Colonic mucosa (tissue), 4 donors: ENCODE data around the gene XPR1. TPM values are rescaled to one million over a fixed set of nuclear protein-coding genes. Genes with fewer than 3 reads are reported as not detected.
"Not testable (repeated sequence)": the region's sequence is repeated elsewhere in the genome, so short reads cannot be mapped to it uniquely, and the experiment has no call there.

ENCODE experiments used
- DNase-seq: peaks from one replicate; pipeline ENCODE4 v3.0.0-alpha.2; 2020
- H3K27ac ChIP-seq: fragments of 200-600 bp; one replicate; pipeline ENCODE4 v1.8.0; 2021
- H3K27me3 ChIP-seq: fragments of 200-600 bp; one replicate; pipeline ENCODE4 v1.8.0; 2021
- H3K36me3 ChIP-seq: fragments of 200-600 bp; one replicate; pipeline ENCODE4 v1.8.0; 2021
- H3K4me1 ChIP-seq: fragments of 200-600 bp; one replicate; pipeline ENCODE4 v1.8.0; 2021; ENCODE audit warnings: mild to moderate bottlenecking
- H3K4me3 ChIP-seq: fragments of 200-600 bp; one replicate; pipeline ENCODE4 v1.8.0; 2021
- H3K9ac ChIP-seq, 2 donors: one replicate each; pipeline ENCODE4 v1.7.0; 2013; ENCODE audit warnings: control low read depth in 2 of 2, low read depth in 2 of 2, low read length in 2 of 2
- H3K9me3 ChIP-seq: fragments of 200-600 bp; one replicate; pipeline ENCODE4 v1.8.0; 2021
- intact Hi-C: fragments of 100-400 bp; cut with DNase I; formaldehyde crosslinking; loops from one replicate; pipeline ENCODE4 v1.14.1; 2022
- total RNA-seq, 2 donors: library from RNA; stranded (reverse); fragmentation: NEBNext Ultra II Directional in 1 of 2; extraction: Animal tissue kit (Norgen Biotek cat#: 25700) in 1 of 2; gene quantifications; one replicate each; pipeline ENCODE4 v1.2.1, GENCODE V29; 2021
- TF ChIP-seq, protein P1 (sequence below): fragments of 200-600 bp; IDR thresholded peaks from one replicate; pipeline ENCODE4 v1.8.0; 2022; ENCODE audit warnings: antibody characterized with exemption, mild to moderate bottlenecking
- donor health status: healthy.
- donor health status: DM: no; HTN: no; CAD: no.
- donor health status: DM: no; HTN: no; CAD: no.

XPR1 gene
- total RNA-seq, 2 donors from 2014 or later, result 20.5 to 25.8 TPM

DNA sequence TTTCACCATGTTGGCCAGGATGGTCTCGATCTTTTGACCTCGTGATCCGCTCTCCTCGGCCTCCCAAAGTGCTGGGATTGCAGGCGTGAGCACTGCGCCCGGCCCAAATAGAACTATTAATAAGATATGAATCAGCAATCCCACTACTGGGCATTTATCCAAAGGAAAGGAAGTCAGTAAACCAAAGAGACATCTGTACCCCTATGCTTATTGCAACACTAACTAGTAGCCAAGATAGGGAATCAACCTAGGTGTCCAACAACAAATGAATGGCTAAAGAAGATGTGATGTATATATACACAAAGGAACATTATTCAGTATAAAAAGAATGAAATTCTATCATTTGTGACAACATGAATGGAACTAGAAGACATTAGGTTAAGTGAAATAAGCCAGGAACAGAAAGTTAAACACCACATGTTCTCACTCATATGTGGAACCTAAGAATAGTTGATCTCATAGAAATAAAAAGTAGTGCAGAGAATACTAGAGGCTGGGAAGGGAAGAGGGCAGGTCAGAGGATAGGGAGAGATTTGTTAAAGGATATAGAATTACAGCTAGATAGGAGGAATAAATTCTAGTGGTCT is 48.8 kb downstream of the XPR1 start:
- DNase-seq, result no peak
- Histone ChIP-seq H3K4me3 (no peak overlapping the region), H3K27ac (no peak overlapping the region), H3K27me3 (no peaks in the 10 kb centered on the region), H3K4me1 (no peaks in the 10 kb centered on the region), H3K9ac (no peak overlapping the region), H3K36me3 (no peaks in the 10 kb centered on the region), H3K9me3 (no peaks in the 10 kb centered on the region)
- TF ChIP-seq, protein P1, sequence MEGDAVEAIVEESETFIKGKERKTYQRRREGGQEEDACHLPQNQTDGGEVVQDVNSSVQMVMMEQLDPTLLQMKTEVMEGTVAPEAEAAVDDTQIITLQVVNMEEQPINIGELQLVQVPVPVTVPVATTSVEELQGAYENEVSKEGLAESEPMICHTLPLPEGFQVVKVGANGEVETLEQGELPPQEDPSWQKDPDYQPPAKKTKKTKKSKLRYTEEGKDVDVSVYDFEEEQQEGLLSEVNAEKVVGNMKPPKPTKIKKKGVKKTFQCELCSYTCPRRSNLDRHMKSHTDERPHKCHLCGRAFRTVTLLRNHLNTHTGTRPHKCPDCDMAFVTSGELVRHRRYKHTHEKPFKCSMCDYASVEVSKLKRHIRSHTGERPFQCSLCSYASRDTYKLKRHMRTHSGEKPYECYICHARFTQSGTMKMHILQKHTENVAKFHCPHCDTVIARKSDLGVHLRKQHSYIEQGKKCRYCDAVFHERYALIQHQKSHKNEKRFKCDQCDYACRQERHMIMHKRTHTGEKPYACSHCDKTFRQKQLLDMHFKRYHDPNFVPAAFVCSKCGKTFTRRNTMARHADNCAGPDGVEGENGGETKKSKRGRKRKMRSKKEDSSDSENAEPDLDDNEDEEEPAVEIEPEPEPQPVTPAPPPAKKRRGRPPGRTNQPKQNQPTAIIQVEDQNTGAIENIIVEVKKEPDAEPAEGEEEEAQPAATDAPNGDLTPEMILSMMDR, result no peak
- intact Hi-C loops, result no loop called here

DNA sequence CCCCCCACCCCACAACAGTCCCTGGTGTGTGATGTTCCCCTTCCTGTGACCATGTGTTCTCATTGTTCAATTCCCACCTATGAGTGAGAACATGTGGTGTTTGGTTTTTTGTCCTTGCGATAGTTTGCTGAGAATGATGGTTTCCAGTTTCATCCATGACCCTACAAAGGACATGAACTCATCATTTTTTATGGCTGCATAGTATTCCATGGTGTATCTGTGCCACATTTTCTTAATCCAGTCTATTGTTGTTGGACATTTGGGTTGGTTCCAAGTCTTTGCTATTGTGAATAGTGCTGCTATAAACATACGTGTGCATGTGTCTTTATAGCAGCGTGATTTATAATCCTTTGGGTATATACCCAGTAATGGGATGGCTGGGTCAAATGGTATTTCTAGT is 51.3 kb downstream of the XPR1 start:
- H3K27ac ChIP-seq, H3K36me3 ChIP-seq, DNase-seq, H3K9ac ChIP-seq, H3K4me1 ChIP-seq, H3K9me3 ChIP-seq, H3K27me3 ChIP-seq, intact Hi-C loops, H3K4me3 ChIP-seq: not testable (repeated sequence)

DNA sequence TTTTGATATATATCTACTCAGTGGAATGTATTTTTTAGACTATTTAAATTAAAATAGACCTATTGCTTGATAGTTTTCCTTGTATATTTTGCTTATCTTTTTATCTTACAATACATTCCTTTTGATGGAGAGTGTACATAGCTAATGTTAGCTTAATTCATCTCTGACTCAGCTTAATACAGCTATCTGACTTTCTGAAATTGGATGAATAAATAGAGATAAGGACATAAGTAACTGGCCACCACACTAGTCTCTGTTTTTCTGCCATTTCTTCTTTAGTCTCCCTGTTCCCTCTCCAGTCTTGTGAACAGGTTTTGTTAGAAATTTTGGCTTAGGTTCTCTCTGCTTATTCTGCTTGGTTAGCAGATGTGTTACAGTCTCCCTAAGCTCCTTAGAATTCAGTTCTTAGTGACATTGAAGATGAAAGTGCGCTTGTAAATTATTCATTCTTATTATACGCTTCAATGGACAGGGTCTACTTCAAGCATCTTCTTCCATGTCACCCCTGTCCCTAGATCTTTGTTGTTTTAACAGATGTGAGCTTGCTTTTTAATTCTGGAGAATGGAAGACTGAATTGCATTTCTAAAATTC is 59.6 kb downstream of the XPR1 start:
- no peaks in the 10 kb centered on the region for H3K4me1 ChIP-seq
- no peak for DNase-seq
- no peak overlapping the region for H3K27ac ChIP-seq
- intact Hi-C loops, result no loop called here
- H3K4me3 ChIP-seq, result no peak overlapping the region
- no peak overlapping the region for H3K9ac ChIP-seq
- H3K27me3 ChIP-seq, result no peaks in the 10 kb centered on the region
- H3K36me3 ChIP-seq, result no peaks in the 10 kb centered on the region
- no peaks in the 10 kb centered on the region for H3K9me3 ChIP-seq
- TF ChIP-seq, protein P1, result no peak

DNA sequence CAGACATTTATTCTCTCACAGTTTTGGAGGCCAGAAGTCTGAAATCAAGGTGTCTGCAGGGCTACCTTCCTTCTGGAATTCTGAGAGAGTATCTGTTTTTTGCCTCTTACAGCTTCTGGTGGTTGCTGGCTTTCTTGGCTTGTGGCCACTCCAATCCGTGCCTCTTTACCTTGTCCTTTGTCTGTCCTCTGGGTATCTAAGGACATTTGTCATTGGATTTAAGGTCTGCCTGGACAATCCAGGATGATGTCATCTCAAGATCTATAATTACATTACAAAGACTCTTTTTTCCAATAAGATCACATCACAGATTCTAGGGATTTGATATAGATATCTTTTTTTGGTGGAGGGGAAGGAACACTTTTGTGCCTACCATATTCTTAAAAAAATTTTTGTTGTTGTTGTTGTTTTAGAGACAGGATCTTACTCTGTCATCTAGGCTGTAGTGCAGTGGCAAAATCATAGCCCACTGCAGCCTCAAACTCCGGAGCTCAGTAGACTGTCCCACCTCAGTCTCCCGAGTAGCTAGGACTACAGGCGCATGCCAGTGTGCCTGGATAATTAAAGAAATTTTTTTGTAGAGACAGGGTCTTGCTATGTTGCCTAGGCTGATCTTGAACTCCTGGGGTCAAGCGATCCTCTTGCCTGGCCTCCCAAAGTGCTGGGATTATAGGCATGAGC is 61.9 kb downstream of the XPR1 start:
- H3K4me3 ChIP-seq, result no peak overlapping the region
- H3K9ac ChIP-seq, result no peak overlapping the region
- H3K27ac ChIP-seq, result no peak overlapping the region
- intact Hi-C loops, result no loop called here
- TF ChIP-seq, protein P1, result no peak
- no peaks in the 10 kb centered on the region for H3K36me3 ChIP-seq
- H3K27me3 ChIP-seq, result no peaks in the 10 kb centered on the region
- H3K4me1 ChIP-seq, result no peaks in the 10 kb centered on the region
- H3K9me3 ChIP-seq, result no peaks in the 10 kb centered on the region
- DNase-seq, result no peak

DNA sequence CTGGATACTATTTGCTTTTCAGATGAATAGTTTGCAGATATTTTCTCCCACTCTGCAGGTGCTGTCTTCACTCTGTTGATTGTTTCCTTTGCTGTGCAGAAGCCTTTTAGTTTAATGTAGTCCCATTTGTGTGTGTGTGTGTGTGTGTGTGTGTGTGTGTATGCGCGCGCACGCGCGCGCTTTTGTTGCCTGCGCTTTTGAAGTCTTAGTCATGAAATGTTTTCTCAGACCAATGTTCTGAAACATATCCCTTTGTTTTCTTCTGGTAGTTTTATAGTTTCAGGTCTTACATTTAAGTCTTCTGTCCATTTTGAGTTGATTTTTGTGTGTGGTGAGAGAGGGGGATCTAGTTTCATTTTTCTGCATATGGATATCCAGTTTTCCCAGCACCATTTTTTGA is 63.5 kb downstream of the XPR1 start:
- intact Hi-C loops, result no loop called here
- Histone ChIP-seq H3K9me3 (no peaks in the 10 kb centered on the region), H3K4me1 (no peaks in the 10 kb centered on the region), H3K27ac (no peak overlapping the region), H3K27me3 (no peaks in the 10 kb centered on the region), H3K9ac (no peak overlapping the region), H3K36me3 (no peaks in the 10 kb centered on the region), H3K4me3 (no peak overlapping the region)
- DNase-seq, result no peak
- TF ChIP-seq, protein P1, result no peak

DNA sequence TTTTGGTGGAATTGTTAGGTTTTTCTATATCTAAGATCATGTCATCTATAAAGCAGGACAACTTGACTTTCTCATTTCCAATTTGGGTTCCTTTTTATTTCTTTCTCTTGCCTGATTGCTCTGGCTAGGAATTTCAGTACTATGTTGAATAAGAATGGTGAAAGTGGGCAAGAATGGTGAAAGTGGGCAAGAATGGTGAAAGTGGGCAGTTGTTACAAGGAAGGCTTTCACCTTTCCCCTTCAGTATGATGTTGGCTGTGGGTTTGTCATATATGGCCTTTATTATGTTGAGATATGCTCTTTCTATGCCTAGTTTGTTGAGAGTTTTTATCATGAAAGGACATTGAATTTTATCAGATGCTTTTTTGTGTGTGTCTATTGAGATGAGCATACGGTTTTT is 64.5 kb downstream of the XPR1 start:
- no peak overlapping the region for H3K4me3 ChIP-seq
- no peak overlapping the region for H3K27ac ChIP-seq
- no peaks in the 10 kb centered on the region for H3K36me3 ChIP-seq
- H3K4me1 ChIP-seq, result no peaks in the 10 kb centered on the region
- TF ChIP-seq, protein P1, result no peak
- H3K9ac ChIP-seq, result no peak overlapping the region
- H3K27me3 ChIP-seq, result no peaks in the 10 kb centered on the region
- intact Hi-C loops, result no loop called here
- no peaks in the 10 kb centered on the region for H3K9me3 ChIP-seq
- no peak for DNase-seq
